Panc1 (cell line): ENCODE measurements around the gene TRAK1. TPM values are rescaled to one million over a fixed set of nuclear protein-coding genes. Genes with fewer than 3 reads are reported as not detected.

ENCODE experiments used
- ATAC-seq: fragments of 200-7000 bp; cut with Tn5 transposase; 2 replicates; pipeline ENCODE4 v1.9.1; 2020; ENCODE audit warnings: mild to moderate bottlenecking, moderate library complexity
- BruUV-seq: library from RNA; stranded (reverse); fragments of 400-500 nt; replicated peaks from 2 replicates; lab custom pipeline; 2021; lab: Mats Ljungman, UMichigan
- CTCF ChIA-PET: fragments of 300-600 bp; sonication (Branson Sonifier 250); formaldehyde crosslinking; loops from one replicate; lab custom pipeline; 2022; ENCODE audit warnings: antibody characterized with exemption; lab: Charles Lee
- POLR2A ChIA-PET: fragments of 300-600 bp; sonication (Branson Sonifier 250); formaldehyde crosslinking; loops from one replicate; lab custom pipeline; 2022; ENCODE audit warnings: antibody characterized with exemption; lab: Charles Lee
- DNase-seq: peaks from one replicate; pipeline ENCODE4 v3.0.0-alpha.2; 2010; ENCODE audit warnings: low read depth, low spot score
- H3K27ac ChIP-seq: 2 replicates; pipeline ENCODE4 v1.5.1; 2011; ENCODE audit warnings: mild to moderate bottlenecking, low read length, inconsistent platforms
- H3K27me3 ChIP-seq: fragments of 200-500 bp; sonication (Bioruptor generic); 2 replicates; pipeline ENCODE4 v1.6.0; 2014; ENCODE audit warnings: low read length, inconsistent platforms; ENCODE audit not compliant: control insufficient read depth, insufficient read depth
- H3K36me3 ChIP-seq: fragments of 200-500 bp; sonication (Bioruptor generic); 2 replicates; pipeline ENCODE4 v1.5.1; 2014; ENCODE audit warnings: inconsistent platforms, mild to moderate bottlenecking, low read length, moderate library complexity; ENCODE audit not compliant: control insufficient read depth, insufficient read depth
- H3K4me1 ChIP-seq: 2 replicates; pipeline ENCODE4 v1.5.1; 2011; ENCODE audit warnings: inconsistent platforms, mild to moderate bottlenecking, low read length, moderate library complexity; ENCODE audit not compliant: control insufficient read depth, insufficient read depth
- H3K4me3 ChIP-seq, 2 experiments: 2 replicates each; pipeline ENCODE4 v1.5.1; 2011 to 2012; ENCODE audit warnings: low read depth in 2 of 2, low read length in 2 of 2, mild to moderate bottlenecking in 2 of 2, inconsistent platforms in 1 of 2, moderate library complexity in 1 of 2
- H3K9me3 ChIP-seq: fragments of 200-500 bp; sonication (Bioruptor generic); 2 replicates; pipeline ENCODE4 v1.5.1; 2014; ENCODE audit warnings: low read depth, mild to moderate bottlenecking, inconsistent platforms, low read length, moderate library complexity; ENCODE audit not compliant: control insufficient read depth, insufficient read depth
- POLR2AphosphoS5 ChIP-seq: IDR thresholded peaks from 2 replicates; pipeline ENCODE4 v1.6.1; 2012; ENCODE audit warnings: mild to moderate bottlenecking, low read depth, low read length, moderate library complexity
- SIN3A ChIP-seq: IDR thresholded peaks from 2 replicates; pipeline ENCODE4 v1.6.1; 2012; ENCODE audit warnings: low read depth, mild to moderate bottlenecking, low read length, moderate library complexity, borderline replicate concordance; ENCODE audit not compliant: insufficient read depth
- TCF7L2 ChIP-seq: IDR thresholded peaks from 2 replicates; pipeline ENCODE4 v1.6.1; 2011; ENCODE audit warnings: mild to moderate bottlenecking, low read depth, low read length, inconsistent platforms
- in situ Hi-C: cut with HindIII; loops from 2 replicates; pipeline ENCODE4 v1.10.0; 2016; ENCODE audit warnings: low sequenced_read_pairs, low pct_unique_long_range_greater_than_20kb
- intact Hi-C: fragments of 100-400 bp; cut with micrococcal nuclease; formaldehyde crosslinking; loops from one replicate; pipeline ENCODE4 v1.10.0; 2022; ENCODE audit not compliant: unreplicated experiment
- total RNA-seq: library from RNA; stranded (reverse); gene quantifications from one replicate; pipeline ENCODE4 v1.2.1, GENCODE V29; 2021; ENCODE audit not compliant: unreplicated experiment
- TF ChIP-seq, protein P1 (sequence below): fragments of 450-650 bp; IDR thresholded peaks from 2 replicates; pipeline ENCODE4 v1.5.1; 2017; ENCODE audit warnings: mild to moderate bottlenecking
- TF ChIP-seq, protein P2 (sequence below), 2 experiments: IDR thresholded peaks; 2 replicates each; pipeline ENCODE4 v1.6.1; 2011 to 2012; ENCODE audit warnings: low read depth in 2 of 2, control low read depth in 1 of 2, low read length in 1 of 2, mild to moderate bottlenecking in 1 of 2, moderate library complexity in 1 of 2; ENCODE audit not compliant: insufficient read depth in 1 of 2

Gene TRAK1
- total RNA-seq, 1 experiment from 2014 or later, result 38.4 TPM

- intact Hi-C loops (no loop called here), in situ Hi-C loops (no loop called here)
- no peak overlapping the region for H3K4me3 ChIP-seq
- ATAC-seq (no peak), DNase-seq (no peak)
- no peaks in the 10 kb centered on the region for H3K27me3 ChIP-seq
- BruUV-seq, result no TSS peak
- H3K27ac ChIP-seq, result no peak overlapping the region
- H3K9me3 ChIP-seq, result no peaks in the 10 kb centered on the region
- TF ChIP-seq SIN3A (no peak), TCF7L2 (no peak), POLR2AphosphoS5 (no peak)
- TF ChIP-seq, protein P1, sequence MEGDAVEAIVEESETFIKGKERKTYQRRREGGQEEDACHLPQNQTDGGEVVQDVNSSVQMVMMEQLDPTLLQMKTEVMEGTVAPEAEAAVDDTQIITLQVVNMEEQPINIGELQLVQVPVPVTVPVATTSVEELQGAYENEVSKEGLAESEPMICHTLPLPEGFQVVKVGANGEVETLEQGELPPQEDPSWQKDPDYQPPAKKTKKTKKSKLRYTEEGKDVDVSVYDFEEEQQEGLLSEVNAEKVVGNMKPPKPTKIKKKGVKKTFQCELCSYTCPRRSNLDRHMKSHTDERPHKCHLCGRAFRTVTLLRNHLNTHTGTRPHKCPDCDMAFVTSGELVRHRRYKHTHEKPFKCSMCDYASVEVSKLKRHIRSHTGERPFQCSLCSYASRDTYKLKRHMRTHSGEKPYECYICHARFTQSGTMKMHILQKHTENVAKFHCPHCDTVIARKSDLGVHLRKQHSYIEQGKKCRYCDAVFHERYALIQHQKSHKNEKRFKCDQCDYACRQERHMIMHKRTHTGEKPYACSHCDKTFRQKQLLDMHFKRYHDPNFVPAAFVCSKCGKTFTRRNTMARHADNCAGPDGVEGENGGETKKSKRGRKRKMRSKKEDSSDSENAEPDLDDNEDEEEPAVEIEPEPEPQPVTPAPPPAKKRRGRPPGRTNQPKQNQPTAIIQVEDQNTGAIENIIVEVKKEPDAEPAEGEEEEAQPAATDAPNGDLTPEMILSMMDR, result no peak
- TF ChIP-seq, protein P2, sequence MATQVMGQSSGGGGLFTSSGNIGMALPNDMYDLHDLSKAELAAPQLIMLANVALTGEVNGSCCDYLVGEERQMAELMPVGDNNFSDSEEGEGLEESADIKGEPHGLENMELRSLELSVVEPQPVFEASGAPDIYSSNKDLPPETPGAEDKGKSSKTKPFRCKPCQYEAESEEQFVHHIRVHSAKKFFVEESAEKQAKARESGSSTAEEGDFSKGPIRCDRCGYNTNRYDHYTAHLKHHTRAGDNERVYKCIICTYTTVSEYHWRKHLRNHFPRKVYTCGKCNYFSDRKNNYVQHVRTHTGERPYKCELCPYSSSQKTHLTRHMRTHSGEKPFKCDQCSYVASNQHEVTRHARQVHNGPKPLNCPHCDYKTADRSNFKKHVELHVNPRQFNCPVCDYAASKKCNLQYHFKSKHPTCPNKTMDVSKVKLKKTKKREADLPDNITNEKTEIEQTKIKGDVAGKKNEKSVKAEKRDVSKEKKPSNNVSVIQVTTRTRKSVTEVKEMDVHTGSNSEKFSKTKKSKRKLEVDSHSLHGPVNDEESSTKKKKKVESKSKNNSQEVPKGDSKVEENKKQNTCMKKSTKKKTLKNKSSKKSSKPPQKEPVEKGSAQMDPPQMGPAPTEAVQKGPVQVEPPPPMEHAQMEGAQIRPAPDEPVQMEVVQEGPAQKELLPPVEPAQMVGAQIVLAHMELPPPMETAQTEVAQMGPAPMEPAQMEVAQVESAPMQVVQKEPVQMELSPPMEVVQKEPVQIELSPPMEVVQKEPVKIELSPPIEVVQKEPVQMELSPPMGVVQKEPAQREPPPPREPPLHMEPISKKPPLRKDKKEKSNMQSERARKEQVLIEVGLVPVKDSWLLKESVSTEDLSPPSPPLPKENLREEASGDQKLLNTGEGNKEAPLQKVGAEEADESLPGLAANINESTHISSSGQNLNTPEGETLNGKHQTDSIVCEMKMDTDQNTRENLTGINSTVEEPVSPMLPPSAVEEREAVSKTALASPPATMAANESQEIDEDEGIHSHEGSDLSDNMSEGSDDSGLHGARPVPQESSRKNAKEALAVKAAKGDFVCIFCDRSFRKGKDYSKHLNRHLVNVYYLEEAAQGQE (IDR thresholded peaks at IDR 0.05; ENCODE audit: insufficient read depth in 1 of 2, low read depth in 2 of 2, low read length in 1 of 2), result no peak
- H3K36me3 ChIP-seq, result no peaks in the 10 kb centered on the region
- POLR2A ChIA-PET, result no interaction called here
- no peaks in the 10 kb centered on the region; the same call in 1 of the 2 replicates for H3K4me1 ChIP-seq
- CTCF ChIA-PET, result no interaction called here
Measured at GRCh38 chr3:42180901-42181300, 89.7 kb downstream of the TRAK1 start.

GRCh38 chr3:42182555-42182954 lies 91.4 kb downstream of the TRAK1 start:
- ATAC-seq (no peak), DNase-seq (no peak)
- H3K36me3 ChIP-seq, result no peaks in the 10 kb centered on the region
- intact Hi-C loops, result no loop called here
- no peaks in the 10 kb centered on the region for H3K27me3 ChIP-seq
- no peak overlapping the region for H3K27ac ChIP-seq
- CTCF ChIA-PET, result no interaction called here
- TF ChIP-seq TCF7L2, result no peak
- TF ChIP-seq, protein P1, result no peak
- no peak for TF ChIP-seq POLR2AphosphoS5
- TF ChIP-seq, protein P2 (IDR thresholded peaks at IDR 0.05; ENCODE audit: insufficient read depth in 1 of 2, low read depth in 2 of 2, low read length in 1 of 2), result no peak
- TF ChIP-seq SIN3A, result no peak
- POLR2A ChIA-PET, result no interaction called here
- in situ Hi-C loops, result no loop called here
- H3K4me3 ChIP-seq, result no peak overlapping the region
- no peaks in the 10 kb centered on the region for H3K9me3 ChIP-seq
- H3K4me1 ChIP-seq, result no peaks in the 10 kb centered on the region; the same call in 1 of the 2 replicates
- no TSS peak for BruUV-seq
